ENCODE results near the gene IFT27. TPM values are rescaled to one million over a fixed set of nuclear protein-coding genes. Genes with fewer than 3 reads are reported as not detected.

Gene IFT27
- polyA plus RNA-seq, 1 donor from 2014 or later = 111 TPM

DNA sequence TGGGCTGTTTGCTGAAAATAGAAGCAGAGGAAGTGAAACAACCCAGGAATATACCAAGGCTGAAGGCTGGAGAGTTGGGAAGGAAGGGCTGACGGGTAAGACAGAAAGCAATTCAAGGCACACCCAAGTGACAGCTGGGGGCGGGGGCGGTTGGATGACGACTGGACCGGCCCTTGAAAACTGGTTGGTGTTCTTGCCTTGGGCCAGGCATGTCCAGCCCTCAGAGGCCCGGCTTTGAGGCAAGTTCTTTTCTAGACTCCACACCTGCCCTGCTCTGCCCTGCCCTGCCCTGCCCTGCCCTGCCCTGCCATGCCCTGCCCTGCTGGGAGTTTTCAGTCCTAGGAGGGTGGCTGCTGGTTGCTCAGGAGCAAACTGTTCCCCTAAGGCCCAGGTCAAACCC lies 38.1 kb downstream of the IFT27 start:
- H2AFZ ChIP-seq (ENCODE audit: low read depth, low read length) = no peak overlapping the region
- no peak overlapping the region for H3K4me2 ChIP-seq (ENCODE audit: low read length)
- H3K9ac ChIP-seq (ENCODE audit: low read length) = no peak overlapping the region
- H3K9me3 ChIP-seq (ENCODE audit: low read length) = no peaks in the 10 kb centered on the region
- H3K36me3 ChIP-seq (ENCODE audit: insufficient read depth, low read length) = no peaks in the 10 kb centered on the region
- no peaks in the 10 kb centered on the region for H3F3A ChIP-seq (ENCODE audit: insufficient read depth, low read length, poor library complexity, severe bottlenecking)
- H3K9me2 ChIP-seq (ENCODE audit: insufficient read depth, low read length) = no peaks in the 10 kb centered on the region
- H3K27ac ChIP-seq (ENCODE audit: low read length) = no peak overlapping the region
- TF ChIP-seq, protein P1, sequence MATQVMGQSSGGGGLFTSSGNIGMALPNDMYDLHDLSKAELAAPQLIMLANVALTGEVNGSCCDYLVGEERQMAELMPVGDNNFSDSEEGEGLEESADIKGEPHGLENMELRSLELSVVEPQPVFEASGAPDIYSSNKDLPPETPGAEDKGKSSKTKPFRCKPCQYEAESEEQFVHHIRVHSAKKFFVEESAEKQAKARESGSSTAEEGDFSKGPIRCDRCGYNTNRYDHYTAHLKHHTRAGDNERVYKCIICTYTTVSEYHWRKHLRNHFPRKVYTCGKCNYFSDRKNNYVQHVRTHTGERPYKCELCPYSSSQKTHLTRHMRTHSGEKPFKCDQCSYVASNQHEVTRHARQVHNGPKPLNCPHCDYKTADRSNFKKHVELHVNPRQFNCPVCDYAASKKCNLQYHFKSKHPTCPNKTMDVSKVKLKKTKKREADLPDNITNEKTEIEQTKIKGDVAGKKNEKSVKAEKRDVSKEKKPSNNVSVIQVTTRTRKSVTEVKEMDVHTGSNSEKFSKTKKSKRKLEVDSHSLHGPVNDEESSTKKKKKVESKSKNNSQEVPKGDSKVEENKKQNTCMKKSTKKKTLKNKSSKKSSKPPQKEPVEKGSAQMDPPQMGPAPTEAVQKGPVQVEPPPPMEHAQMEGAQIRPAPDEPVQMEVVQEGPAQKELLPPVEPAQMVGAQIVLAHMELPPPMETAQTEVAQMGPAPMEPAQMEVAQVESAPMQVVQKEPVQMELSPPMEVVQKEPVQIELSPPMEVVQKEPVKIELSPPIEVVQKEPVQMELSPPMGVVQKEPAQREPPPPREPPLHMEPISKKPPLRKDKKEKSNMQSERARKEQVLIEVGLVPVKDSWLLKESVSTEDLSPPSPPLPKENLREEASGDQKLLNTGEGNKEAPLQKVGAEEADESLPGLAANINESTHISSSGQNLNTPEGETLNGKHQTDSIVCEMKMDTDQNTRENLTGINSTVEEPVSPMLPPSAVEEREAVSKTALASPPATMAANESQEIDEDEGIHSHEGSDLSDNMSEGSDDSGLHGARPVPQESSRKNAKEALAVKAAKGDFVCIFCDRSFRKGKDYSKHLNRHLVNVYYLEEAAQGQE (IDR thresholded peaks at IDR 0.05; ENCODE audit: borderline replicate concordance) = no peak
- TF ChIP-seq EZH2 (IDR thresholded peaks at IDR 0.05; ENCODE audit: borderline replicate concordance, insufficient read depth, low read length, poor library complexity, severe bottlenecking) (no peak), SMC3 (conservative IDR thresholded peaks at IDR 0.05; ENCODE audit: poor library complexity) (no peak), MXI1 (conservative IDR thresholded peaks at IDR 0.05; ENCODE audit: poor library complexity, severe bottlenecking) (no peak), TAF1 (IDR thresholded peaks at IDR 0.05; ENCODE audit: low read depth) (no peak), RAD21 (conservative IDR thresholded peaks at IDR 0.05) (no peak), POLR2AphosphoS5 (IDR thresholded peaks at IDR 0.05) (no peak), EP300 (conservative IDR thresholded peaks at IDR 0.05; ENCODE audit: poor library complexity, severe bottlenecking) (no peak)
- TF ChIP-seq, protein P2, sequence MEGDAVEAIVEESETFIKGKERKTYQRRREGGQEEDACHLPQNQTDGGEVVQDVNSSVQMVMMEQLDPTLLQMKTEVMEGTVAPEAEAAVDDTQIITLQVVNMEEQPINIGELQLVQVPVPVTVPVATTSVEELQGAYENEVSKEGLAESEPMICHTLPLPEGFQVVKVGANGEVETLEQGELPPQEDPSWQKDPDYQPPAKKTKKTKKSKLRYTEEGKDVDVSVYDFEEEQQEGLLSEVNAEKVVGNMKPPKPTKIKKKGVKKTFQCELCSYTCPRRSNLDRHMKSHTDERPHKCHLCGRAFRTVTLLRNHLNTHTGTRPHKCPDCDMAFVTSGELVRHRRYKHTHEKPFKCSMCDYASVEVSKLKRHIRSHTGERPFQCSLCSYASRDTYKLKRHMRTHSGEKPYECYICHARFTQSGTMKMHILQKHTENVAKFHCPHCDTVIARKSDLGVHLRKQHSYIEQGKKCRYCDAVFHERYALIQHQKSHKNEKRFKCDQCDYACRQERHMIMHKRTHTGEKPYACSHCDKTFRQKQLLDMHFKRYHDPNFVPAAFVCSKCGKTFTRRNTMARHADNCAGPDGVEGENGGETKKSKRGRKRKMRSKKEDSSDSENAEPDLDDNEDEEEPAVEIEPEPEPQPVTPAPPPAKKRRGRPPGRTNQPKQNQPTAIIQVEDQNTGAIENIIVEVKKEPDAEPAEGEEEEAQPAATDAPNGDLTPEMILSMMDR (IDR thresholded peaks at IDR 0.05; ENCODE audit: poor library complexity, severe bottlenecking) = no peak
- no peaks in the 10 kb centered on the region for H4K20me1 ChIP-seq (ENCODE audit: insufficient read depth)
- H3K4me3 ChIP-seq (ENCODE audit: low read length) = no peak overlapping the region
- H3K79me2 ChIP-seq (replicated peaks; ENCODE audit: insufficient read depth, low read length) = no peaks in the 10 kb centered on the region
- no peaks in the 10 kb centered on the region for H3K27me3 ChIP-seq (ENCODE audit: insufficient read depth, low read depth, low read length)

DNA sequence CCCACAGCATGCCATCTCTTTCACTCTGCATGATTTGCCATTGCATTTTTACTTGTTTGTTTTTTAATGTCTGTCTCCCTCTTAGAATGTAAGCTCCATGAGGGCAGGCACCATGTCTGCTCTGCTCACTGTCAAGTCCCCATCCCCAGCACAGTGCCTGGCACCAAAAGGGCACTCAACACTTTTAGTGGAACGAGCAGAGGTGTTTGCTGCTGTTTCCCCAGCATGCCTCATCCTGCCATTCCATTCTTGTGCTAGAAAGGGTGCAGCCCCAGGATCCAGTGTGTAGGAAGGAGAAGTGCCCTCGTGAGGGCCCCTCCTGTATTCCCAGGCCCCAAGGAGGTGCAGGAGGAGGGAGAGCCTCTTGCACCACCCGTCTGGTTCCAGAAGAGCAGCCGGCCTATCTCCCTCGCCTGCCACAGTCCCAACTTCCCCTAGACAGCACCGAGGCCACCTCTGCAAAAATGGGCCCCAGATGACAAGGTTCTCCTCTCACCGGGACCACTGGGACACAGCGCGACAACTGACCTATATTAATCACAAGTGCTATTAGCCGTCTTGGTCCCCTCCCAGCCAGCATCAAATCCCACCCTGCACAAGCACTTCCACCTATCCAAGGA lies 39.1 kb downstream of the IFT27 start:
- H2AFZ ChIP-seq (ENCODE audit: low read depth, low read length) = no peak overlapping the region
- no peak overlapping the region for H3K27ac ChIP-seq (ENCODE audit: low read length)
- no peak for TF ChIP-seq MXI1 (conservative IDR thresholded peaks at IDR 0.05; ENCODE audit: poor library complexity, severe bottlenecking)
- TF ChIP-seq, protein P1 (IDR thresholded peaks at IDR 0.05; ENCODE audit: borderline replicate concordance) = no peak
- no peak for TF ChIP-seq EZH2 (IDR thresholded peaks at IDR 0.05; ENCODE audit: borderline replicate concordance, insufficient read depth, low read length, poor library complexity, severe bottlenecking)
- TF ChIP-seq RAD21 (conservative IDR thresholded peaks at IDR 0.05) = no peak
- TF ChIP-seq POLR2AphosphoS5 (IDR thresholded peaks at IDR 0.05) = no peak
- no peak for TF ChIP-seq TAF1 (IDR thresholded peaks at IDR 0.05; ENCODE audit: low read depth)
- no peak for TF ChIP-seq SMC3 (conservative IDR thresholded peaks at IDR 0.05; ENCODE audit: poor library complexity)
- TF ChIP-seq EP300 (conservative IDR thresholded peaks at IDR 0.05; ENCODE audit: poor library complexity, severe bottlenecking) = no peak
- TF ChIP-seq, protein P2 (IDR thresholded peaks at IDR 0.05; ENCODE audit: poor library complexity, severe bottlenecking) = no peak
- H3K4me2 ChIP-seq (ENCODE audit: low read length) = no peak overlapping the region
- H3K79me2 ChIP-seq (replicated peaks; ENCODE audit: insufficient read depth, low read length) = no peaks in the 10 kb centered on the region
- H3K27me3 ChIP-seq (ENCODE audit: insufficient read depth, low read depth, low read length) = no peaks in the 10 kb centered on the region
- H3K36me3 ChIP-seq (ENCODE audit: insufficient read depth, low read length) = no peaks in the 10 kb centered on the region
- H3K9ac ChIP-seq (ENCODE audit: low read length) = no peak overlapping the region
- H4K20me1 ChIP-seq (ENCODE audit: insufficient read depth) = no peaks in the 10 kb centered on the region
- no peak overlapping the region for H3K4me3 ChIP-seq (ENCODE audit: low read length)
- no peaks in the 10 kb centered on the region for H3K9me3 ChIP-seq (ENCODE audit: low read length)
- H3F3A ChIP-seq (ENCODE audit: insufficient read depth, low read length, poor library complexity, severe bottlenecking) = no peaks in the 10 kb centered on the region
- no peaks in the 10 kb centered on the region for H3K9me2 ChIP-seq (ENCODE audit: insufficient read depth, low read length)
